ENCODE results near the gene OR2L3.
"Not testable (repeated sequence)": the region's sequence is repeated elsewhere in the genome, so short reads cannot be mapped to it uniquely, and the experiment has no call there.

The OR2L3 gene, protein sequence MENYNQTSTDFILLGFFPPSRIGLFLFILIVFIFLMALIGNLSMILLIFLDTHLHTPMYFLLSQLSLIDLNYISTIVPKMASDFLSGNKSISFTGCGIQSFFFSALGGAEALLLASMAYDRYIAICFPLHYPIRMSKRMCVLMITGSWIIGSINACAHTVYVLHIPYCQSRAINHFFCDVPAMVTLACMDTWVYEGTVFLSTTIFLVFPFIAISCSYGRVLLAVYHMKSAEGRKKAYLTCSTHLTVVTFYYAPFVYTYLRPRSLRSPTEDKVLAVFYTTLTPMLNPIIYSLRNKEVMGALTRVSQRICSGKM

DNA sequence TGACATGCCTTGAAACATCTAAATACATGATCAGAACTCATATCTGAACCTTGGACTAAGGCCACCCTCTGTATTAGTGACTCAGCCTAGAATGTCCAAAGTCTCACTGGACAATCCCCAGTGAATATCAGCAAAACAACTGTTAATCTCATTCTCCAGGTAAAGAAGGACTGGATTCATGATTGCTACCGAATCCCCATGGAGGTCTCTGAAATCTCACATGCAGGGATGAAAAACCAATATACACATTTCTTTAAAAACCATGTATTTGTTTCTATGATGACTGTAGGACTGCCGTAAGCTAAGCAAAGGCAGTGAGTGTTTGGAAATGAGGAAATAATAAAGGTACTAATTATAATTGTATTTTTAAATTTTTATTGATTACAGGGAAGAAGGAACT lies at the start of gene OR2L3:
Gene OR2L3 (plus strand): TSS at position 301 of the 400 bp plus-strand sequence. CDS start 13,846 bp downstream, outside the sequence.
- no peak for DNase-seq

DNA sequence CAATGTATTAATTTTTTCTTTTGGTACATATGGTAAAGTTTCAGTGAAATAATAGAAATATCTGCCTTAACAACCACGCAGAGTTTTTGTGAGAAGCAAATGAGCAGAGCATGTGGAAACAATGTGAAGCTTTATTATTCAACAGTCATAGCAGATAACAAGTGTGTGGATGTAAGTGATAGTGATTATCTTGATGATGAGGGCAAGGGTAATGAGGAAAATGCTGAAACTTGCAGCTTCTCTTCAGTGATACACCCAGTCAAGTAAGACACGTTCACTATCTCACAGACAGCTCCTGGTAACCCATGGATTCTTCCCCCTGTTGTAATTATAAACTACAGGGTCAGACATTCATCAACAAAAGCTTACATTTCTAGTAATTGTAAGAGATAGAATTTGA lies 47.8 kb upstream of the OR2L3 start:
- no peak for DNase-seq

DNA sequence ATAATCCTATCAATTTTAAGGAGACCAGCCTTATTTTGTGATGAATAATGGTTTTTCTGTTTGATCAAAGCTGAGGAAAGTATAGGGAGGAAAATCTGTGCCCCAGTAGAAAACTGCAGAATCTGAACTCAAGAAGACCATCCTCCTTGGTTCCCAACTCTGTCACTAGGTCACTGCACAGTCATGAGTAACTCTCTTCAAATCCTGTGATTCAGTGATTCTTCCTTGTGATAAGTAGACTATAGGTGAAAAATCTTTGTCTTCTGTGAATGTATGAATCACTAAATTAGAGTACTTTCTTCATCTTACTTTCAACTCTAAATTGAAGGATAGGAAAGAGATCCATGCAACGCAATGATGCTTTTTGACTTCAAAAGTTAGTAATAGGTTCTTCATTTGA lies 46.5 kb upstream of the OR2L3 start:
- DNase-seq, result no peak

DNA sequence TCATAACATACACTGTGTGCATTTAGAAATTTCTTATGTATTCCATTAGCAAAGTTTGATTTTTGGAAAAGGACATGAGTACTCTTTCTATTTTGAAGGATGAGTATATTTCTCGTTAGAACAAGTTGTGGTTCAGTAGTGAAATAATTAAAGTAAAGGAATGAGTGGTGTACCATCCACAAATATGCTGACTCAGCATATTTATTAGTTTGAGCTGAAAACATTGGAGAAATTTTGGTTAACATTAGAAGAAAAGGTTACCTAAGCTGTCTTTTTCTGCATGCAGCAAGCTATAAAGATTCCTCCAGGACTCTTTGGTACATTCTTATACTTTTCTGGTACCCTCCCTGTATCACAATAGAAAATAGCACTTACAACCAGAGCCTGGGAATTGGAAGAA lies 38.9 kb upstream of the OR2L3 start:
- no peak for DNase-seq

DNA sequence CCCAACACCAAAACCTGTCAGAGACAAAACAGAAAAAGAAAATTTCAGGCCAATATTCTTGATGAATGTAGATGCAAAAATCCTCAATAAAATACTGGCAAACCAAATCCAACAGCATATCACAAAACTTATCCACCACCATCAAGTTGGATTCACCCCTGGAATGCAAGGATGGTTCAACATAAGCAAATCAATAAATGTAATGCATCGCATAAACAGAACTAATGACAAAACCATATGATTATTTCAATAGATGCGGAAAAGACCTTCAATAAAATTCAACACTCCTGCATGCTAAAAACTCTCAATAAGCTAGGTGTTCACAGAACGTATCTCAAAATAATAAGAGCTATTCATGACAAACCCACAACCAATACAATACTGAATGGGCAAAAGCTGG lies 37.0 kb upstream of the OR2L3 start:
- DNase-seq, result no peak

DNA sequence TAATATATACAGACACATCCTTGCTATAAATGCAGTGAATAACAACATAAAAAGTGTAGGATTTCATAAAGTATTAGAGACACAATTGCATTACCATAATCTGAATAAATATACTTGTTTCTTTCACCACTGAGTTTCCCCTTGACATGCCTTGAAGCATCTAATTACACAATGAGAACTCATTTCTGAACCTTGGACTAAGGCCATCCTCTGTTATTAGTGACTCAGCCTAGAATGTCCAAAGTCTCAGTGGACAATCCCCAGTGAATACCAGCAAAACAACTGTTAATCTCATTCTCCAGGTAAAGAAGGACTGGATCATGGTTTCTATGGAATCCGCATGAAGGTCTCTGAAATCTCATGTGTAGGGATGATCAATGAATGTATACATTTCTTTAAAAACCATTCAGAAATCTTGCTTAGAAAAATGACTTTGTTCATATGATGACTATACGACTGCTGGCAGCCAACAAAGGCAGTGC lies 33.4 kb upstream of the OR2L3 start, which contains the start of gene OR2L5:
Gene OR2L5 (plus strand): TSS at position 432 of the 482 bp plus-strand sequence. CDS start 8,288 bp downstream, outside the sequence.
- DNase-seq, result no peak

DNA sequence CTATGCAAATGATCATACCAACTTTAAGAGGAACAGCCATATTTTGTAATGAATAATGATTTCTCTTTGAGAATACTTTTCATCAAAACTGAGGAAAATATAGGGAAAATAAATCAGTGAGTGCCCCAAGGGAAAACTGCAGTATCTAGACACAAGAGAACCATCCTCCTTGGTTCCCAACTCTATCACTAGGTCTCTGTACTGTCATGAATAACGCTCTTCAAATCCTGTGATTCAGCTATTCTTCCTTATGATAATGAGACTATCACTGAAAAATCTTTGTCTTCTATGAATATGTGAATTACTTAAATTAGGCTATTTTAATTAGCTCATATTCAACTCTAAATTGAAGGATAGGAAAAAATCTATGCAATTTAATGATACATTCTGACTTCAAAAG lies 30.8 kb upstream of the OR2L3 start:
- DNase-seq, result no peak

DNA sequence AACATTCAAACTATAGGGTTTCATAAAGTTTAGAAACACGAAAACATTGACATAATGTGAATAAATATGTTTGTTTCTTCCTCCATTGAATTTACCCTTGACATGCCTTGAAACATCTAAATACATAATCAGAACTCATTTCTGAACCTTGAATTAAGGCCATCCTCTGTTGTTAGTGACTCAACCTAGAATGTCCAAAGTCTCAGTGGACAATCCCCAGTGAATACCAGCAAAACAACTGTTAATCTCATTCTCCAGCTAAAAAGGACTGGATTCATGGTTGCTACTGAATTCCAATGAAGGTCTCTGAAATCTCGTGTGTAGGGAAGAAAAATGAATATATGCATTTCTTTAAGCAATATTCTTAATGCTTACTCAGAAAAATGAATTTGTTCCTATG lies 16.9 kb upstream of the OR2L3 start, which contains the start of gene OR2L2:
Gene OR2L2 (plus strand): TSS at position 301 of the 400 bp plus-strand sequence. CDS start 8,198 bp downstream, outside the sequence.
- DNase-seq, result no peak

DNA sequence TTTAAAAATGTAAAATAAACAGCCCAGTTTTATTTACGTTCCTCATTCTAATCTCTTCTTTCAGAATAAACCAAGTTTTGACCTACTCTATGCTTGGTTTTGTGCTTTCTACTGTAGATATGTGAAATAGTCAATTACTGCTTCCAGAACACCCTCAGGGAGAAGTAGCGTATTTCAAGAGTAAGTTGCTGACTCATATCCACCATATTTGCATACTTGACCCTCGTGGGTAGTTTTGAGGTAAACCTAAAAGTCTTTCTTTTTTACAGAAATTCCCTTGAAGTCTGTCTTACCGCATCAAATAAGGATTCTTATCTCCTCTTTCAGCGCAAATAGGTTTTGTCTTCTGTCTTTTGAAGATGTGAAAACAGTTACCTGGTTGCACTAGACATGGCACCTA lies 1.4 kb upstream of the OR2L3 start:
- DNase-seq, result no peak

DNA sequence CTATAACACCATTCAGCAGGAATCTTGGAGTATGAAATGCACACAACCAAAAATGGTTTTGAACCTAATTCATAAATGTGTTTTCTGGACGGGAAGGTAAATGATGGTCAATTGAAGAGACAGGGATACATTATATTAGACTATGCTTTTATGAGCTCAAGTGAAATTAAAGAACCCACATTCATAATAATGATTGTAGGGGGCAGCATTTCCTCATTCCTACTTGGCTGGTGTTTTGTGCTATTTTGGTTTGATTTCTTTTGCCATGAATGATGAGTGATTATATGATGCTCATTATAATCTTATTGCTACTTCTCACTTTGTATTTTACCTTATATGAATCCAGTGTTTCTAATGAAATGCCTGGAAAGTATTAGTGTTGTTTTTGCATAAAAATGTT lies 372 bp downstream of the OR2L3 start:
- DNase-seq, result no peak

DNA sequence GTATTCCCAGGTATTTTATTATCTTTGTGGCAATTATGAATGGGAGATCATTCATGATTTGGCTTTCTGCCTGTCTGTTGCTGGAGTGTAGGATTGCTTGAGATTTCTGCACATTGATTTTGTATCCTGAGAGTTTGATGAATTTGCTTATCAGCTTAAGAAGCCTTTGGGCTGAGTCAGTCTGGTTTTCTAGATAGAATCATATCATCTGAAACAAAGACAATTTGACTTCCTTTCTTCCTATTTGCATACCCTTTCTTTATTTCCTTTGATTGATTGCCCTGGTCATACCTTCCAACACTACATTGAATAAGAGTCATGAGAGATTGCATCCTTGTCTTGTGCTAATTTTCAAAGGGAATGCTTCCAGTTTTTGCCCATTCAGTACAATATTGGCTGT lies 8.0 kb downstream of the OR2L3 start:
- no peak for DNase-seq

DNA sequence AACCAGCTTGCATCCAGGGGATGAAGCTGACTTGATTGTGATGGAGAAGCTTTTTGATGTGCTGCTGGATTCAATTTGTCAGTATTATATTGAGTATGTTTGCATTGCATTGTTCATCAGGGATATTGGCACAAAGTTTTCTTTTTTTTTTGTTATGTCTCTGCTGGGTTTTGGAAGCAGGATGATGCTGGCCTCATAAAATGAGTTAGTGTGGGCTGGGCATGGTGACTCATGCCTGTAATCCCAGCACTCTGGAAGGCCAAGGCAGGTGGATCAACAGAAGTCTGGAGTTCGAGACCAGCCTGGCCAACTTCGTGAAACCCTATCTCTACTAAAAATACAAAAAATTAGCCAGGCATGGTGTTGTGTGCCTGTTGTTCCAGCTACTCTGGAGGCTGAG lies 8.6 kb downstream of the OR2L3 start:
- DNase-seq, result no peak

DNA sequence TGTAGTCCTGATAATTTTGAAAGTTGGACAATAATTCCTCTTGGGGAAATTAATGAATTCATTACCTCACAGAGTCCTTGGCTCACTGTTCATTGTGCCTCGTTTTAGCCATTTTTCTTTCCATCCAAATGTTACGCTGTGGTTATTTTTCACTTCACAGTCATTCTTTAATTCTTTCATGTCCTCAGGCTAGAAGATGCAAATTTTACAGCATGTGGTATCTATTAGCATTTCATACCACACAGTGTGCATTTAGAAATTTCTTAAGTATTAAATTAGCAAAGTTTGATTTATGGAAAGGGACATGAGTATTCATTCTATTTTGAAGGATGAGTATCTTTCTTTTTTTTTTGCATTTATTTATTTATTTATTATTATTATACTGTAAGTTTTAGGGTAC lies 18.4 kb downstream of the OR2L3 start:
- no peak for DNase-seq

DNA sequence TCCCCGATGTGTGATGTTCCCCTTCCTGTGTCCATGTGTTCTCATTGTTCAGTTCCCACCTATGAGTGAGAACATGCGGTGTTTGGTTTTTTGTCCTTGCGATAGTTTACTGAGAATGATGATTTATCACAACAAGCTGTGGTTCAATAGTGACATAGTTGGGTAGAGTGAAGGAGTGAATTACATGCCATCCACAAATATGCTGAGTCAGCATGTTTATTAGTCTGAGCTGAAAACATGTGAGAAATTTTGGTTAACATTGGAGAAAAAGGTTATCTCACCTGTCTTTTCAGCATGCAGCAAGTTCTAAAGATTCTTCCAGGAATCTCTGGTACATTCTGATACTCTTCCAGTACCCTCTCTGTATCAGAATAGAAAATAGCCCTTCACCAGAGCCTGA lies 19.0 kb downstream of the OR2L3 start:
- DNase-seq, result no peak

DNA sequence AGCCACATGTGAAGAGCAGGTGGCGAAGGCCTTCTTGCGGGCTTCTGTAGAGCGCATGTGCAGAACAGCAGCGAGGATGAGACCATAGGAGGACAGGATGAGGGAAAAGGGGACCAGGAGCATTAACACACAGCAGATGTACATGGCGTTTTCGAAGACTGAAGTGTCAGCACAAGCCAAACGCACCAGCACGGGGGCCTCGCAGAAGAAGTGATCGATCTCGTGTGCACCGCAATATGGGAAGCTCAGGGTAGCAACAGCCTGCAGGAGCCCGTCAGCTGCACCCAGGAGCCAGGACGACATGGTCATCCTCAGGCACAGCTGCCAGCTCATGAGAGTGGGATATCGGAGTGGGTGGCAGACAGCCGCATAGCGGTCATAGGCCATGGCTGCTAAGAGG lies 37.2 kb downstream of the OR2L3 start:
- DNase-seq, result not testable (repeated sequence)

DNA sequence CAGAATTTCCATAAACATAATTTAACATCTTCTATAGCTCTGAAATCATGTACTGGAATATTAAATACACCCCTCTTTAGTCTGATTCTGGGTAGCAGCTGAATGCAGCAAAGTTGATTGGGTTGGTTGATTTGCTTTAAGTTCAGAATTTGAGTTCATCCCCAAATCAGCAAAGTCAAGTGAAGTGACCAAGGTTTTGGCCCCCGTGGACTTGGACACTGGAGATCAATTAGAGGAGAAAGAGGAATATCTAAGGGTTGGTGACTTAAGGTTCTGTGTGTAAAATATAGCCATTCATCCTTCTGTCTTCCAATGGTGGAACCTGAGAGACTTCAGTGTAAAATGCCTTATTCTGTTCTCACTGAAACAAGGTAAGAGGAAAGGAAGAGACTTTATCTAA lies 48.2 kb downstream of the OR2L3 start, which contains the start of gene OR2L13:
Gene OR2L13 (plus strand): TSS at position 301 of the 400 bp plus-strand sequence. CDS start 4,192 bp downstream, outside the sequence.
- no peak for DNase-seq

DNA sequence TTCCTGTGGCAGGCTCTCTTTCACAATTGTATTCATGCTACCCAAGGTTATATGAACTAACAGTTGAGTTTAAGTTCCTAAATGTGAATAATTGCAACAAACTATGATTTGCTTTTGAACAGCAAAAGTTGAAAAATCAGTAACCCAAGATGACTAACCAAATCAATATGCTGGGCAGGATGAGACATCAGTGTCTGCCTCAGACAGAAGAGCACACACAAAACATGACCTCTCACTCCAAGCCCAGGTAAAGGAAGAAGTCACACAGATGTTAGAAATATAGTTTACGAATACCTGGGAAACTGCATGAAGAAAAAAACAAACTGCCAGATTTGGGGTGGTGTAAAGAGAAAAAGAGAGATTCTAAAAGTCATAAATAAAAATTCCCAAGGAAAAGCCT lies 51.9 kb downstream of the OR2L3 start:
- DNase-seq, result no peak

DNA sequence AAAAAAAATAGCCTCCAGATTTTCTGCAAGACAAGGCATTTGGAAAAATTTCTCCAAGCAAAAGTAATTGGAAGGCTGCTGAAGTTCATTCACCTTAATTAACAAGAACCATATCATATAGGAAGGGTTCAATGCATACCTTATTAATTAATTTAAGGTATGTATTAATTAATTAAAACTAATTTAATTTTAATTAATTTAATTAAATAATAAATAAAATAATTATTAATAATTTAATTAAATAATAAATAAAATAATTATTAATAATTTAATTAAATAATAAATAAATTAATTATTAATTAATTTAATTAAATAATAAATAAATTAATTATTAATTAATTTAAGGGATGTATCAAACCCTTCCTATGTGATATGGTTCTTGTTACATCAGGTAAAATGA lies 56.2 kb downstream of the OR2L3 start:
- DNase-seq, result no peak

DNA sequence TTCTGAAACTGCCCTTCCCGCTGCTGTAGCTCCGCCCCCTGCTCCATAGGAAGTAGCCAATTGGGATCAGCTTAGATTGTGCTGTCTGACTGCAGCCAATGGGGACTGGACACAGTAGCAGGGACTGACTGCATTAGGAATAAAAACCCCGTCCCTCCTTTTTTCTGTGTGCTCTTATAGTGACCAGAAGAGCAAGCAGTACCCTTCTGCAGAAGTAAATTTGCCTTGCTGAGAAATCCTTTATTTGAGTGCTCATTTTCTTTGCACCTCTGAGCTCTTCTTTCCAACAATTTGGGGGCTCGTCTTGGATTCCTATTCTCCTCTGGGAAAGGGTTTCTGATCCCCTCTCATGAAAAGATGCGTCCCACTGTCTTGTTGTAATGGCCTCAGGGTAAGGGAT lies 64.5 kb downstream of the OR2L3 start:
- DNase-seq, result no peak

All from GDM1 (cell line).